Hepatocyte (in vitro differentiated cells): ENCODE measurements around the gene GFPT2. TPM values are rescaled to one million over a fixed set of nuclear protein-coding genes. Genes with fewer than 3 reads are reported as not detected.

ENCODE experiments used
- DNase-seq: peaks from one replicate; pipeline ENCODE4 v3.0.0-alpha.2; 2016; ENCODE audit warnings: low spot score
- H2AFZ ChIP-seq: fragments of 200-600 bp; sonication (generic); 2 replicates; pipeline ENCODE4 v1.6.0; 2016; ENCODE audit warnings: antibody characterized with exemption, mild to moderate bottlenecking
- H3K27ac ChIP-seq: fragments of 200-600 bp; sonication (generic); 2 replicates; pipeline ENCODE4 v1.5.1; 2016; ENCODE audit warnings: mild to moderate bottlenecking
- H3K27me3 ChIP-seq: fragments of 200-600 bp; sonication (generic); 2 replicates; pipeline ENCODE4 v1.6.1; 2016
- H3K36me3 ChIP-seq: fragments of 200-600 bp; sonication (generic); replicated peaks from 2 replicates; pipeline ENCODE4 v1.5.1; 2016; ENCODE audit warnings: low read depth; ENCODE audit not compliant: insufficient read depth
- H3K4me1 ChIP-seq: fragments of 200-600 bp; sonication (generic); 2 replicates; pipeline ENCODE4 v1.5.1; 2016; ENCODE audit warnings: mild to moderate bottlenecking, moderate library complexity; ENCODE audit not compliant: insufficient read depth
- H3K4me2 ChIP-seq: fragments of 200-600 bp; sonication (generic); 2 replicates; pipeline ENCODE4 v1.6.0; 2016
- H3K4me3 ChIP-seq: fragments of 200-600 bp; sonication (generic); 2 replicates; pipeline ENCODE4 v1.5.1; 2016; ENCODE audit warnings: mild to moderate bottlenecking
- H3K79me2 ChIP-seq: fragments of 200-600 bp; sonication (generic); 2 replicates; pipeline ENCODE4 v1.6.0; 2017; ENCODE audit warnings: mild to moderate bottlenecking
- H3K9me2 ChIP-seq: fragments of 200-600 bp; sonication (generic); replicated peaks from 2 replicates; pipeline ENCODE4 v1.6.0; 2017; ENCODE audit warnings: mild to moderate bottlenecking; ENCODE audit not compliant: insufficient read depth
- H3K9me3 ChIP-seq: fragments of 200-600 bp; sonication (generic); 2 replicates; pipeline ENCODE4 v1.5.1; 2016; ENCODE audit warnings: low read depth, mild to moderate bottlenecking
- H4K20me1 ChIP-seq: fragments of 200-600 bp; sonication (generic); 2 replicates; pipeline ENCODE4 v1.6.0; 2016; ENCODE audit warnings: mild to moderate bottlenecking; ENCODE audit not compliant: insufficient read depth, poor library complexity, severe bottlenecking
- CTCF ChIP-seq: fragments of 200-600 bp; sonication (generic); IDR thresholded peaks from 2 replicates; pipeline ENCODE4 v1.5.1; 2016; ENCODE audit warnings: antibody characterized with exemption, mild to moderate bottlenecking; ENCODE audit not compliant: poor library complexity
- EZH2 ChIP-seq: fragments of 200-600 bp; sonication (generic); IDR thresholded peaks from 2 replicates; pipeline ENCODE4 v1.6.1; 2016; ENCODE audit warnings: antibody characterized with exemption, mild to moderate bottlenecking, borderline replicate concordance
- EZH2phosphoT487 ChIP-seq: fragments of 200-600 bp; sonication (generic); IDR thresholded peaks from one replicate; pipeline ENCODE4 v1.6.1; 2018; ENCODE audit warnings: antibody characterized with exemption, mild to moderate bottlenecking, low read depth, moderate library complexity; ENCODE audit not compliant: unreplicated experiment, severe bottlenecking
- WGBS: methylation state at CpG from one replicate; pipeline ENCODE4 v1.1.6; 2016; ENCODE audit warnings: low lambda C conversion rate; ENCODE audit errors: missing lambda C conversion rate; 5-methylcytosine and 5-hydroxymethylcytosine counted together
- polyA plus RNA-seq: library from polyadenylated mRNA; unstranded; fragments of >200 nt; fragmentation: Nextera tagmentation; extraction: Ambion mirVana; gene quantifications from 2 replicates; pipeline ENCODE4 v1.2.1, GENCODE V29; 2016
- total RNA-seq: library from RNA; depleted of rRNA; stranded (reverse); fragments of >200 nt; gene quantifications from 2 replicates; pipeline ENCODE4 v1.2.3, GENCODE V29; 2014

The GFPT2 gene
- total and polyA plus RNA-seq, 2 experiments from 2014 or later, result 15.9 to 44.6 TPM

GRCh38 chr5:180323941-180324600 is 29.1 kb downstream of the GFPT2 start:
- no peaks in the 10 kb centered on the region for H3K4me1 ChIP-seq
- WGBS, result 67% methylated on average over 11 of the region's 11 CpGs
- no peak for TF ChIP-seq EZH2
- no peak for TF ChIP-seq CTCF
- TF ChIP-seq EZH2phosphoT487, result no peak
- no peak overlapping the region for H3K4me3 ChIP-seq
- no peak overlapping the region for H3K4me2 ChIP-seq
- H3K9me2 ChIP-seq, result no peaks in the 10 kb centered on the region
- no peak for DNase-seq
- no peak overlapping the region for H3K27ac ChIP-seq
- no peak overlapping the region for H2AFZ ChIP-seq
- no peaks in the 10 kb centered on the region for H3K27me3 ChIP-seq
- H3K79me2 ChIP-seq, result no peaks in the 10 kb centered on the region
- H3K9me3 ChIP-seq, result no peaks in the 10 kb centered on the region
- H4K20me1 ChIP-seq, result no peaks in the 10 kb centered on the region
- no peaks in the 10 kb centered on the region for H3K36me3 ChIP-seq

- Histone ChIP-seq H3K27ac (no peak overlapping the region), H3K4me3 (no peak overlapping the region), H3K4me2 (no peak overlapping the region), H3K27me3 (no peaks in the 10 kb centered on the region), H3K4me1 (no peaks in the 10 kb centered on the region), H2AFZ (no peak overlapping the region), H3K9me2 (no peaks in the 10 kb centered on the region), H4K20me1 (no peaks in the 10 kb centered on the region), H3K79me2 (no peaks in the 10 kb centered on the region), H3K36me3 (no peaks in the 10 kb centered on the region), H3K9me3 (no peaks in the 10 kb centered on the region)
- TF ChIP-seq CTCF, result no peak
- TF ChIP-seq EZH2, result no peak
- no peak for TF ChIP-seq EZH2phosphoT487
- no peak for DNase-seq
- 92% methylated on average over 14 of the region's 14 CpGs for WGBS
Measured at GRCh38 chr5:180323160-180323559, 30.0 kb downstream of the GFPT2 start.

GRCh38 chr5:180318456-180319089 is 34.6 kb downstream of the GFPT2 start:
- Histone ChIP-seq H3K36me3 (no peaks in the 10 kb centered on the region), H3K4me1 (no peaks in the 10 kb centered on the region), H3K4me2 (no peak overlapping the region), H4K20me1 (no peaks in the 10 kb centered on the region), H3K9me3 (no peaks in the 10 kb centered on the region), H3K4me3 (no peak overlapping the region), H3K9me2 (no peaks in the 10 kb centered on the region), H3K27ac (no peak overlapping the region), H3K27me3 (no peaks in the 10 kb centered on the region), H3K79me2 (no peaks in the 10 kb centered on the region), H2AFZ (no peak overlapping the region)
- 94% methylated on average over 23 of the region's 23 CpGs for WGBS
- DNase-seq, result no peak
- TF ChIP-seq CTCF, result no peak
- no peak for TF ChIP-seq EZH2
- no peak for TF ChIP-seq EZH2phosphoT487
